ENCODE results near the gene TEX22.

Gene TEX22

DNA sequence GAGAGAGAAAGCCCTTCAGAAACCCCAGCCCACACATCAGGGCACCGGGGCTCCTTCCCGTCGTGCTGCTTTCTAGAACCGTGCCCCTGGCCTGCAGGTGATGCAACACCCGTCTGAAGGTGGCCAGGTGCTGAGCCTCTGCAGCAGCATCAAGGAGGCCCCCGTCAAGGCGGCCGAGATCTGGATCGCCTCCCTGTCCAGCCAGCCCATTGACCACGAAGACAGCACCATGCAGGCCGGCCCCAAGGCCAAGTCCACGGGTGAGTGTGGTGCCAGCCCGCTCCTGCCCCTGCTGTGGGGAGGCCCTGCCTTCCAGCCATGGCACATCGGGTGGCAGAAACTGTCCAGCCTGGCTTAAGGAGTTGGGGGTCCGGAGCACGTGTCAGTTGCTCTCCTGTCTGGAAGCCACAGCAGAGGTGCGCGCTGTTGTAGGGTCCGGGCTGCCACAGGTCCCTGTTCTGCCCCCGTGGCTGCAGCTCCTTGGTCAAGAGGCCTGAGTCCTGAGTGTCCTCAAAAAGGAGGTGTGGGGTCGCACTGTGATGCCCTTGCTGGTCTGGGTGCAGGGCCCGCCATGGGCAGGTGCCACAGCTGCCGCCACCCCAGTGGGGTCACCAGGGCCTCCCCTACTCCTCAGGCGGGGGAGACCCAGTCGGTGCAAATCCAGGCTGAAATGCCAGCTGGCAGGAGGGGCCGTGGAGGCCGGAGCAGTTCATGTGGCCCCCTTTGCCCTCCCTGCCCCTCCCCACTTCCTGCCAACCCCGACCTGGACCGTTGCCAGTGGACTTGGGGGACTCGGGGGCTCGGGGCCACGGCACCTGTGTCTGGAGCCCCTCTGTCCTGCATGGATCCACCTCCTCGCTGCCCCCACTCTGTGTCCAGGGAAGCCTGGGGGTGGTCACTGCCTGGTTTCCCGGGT lies 31.0 kb upstream of the TEX22 start:
- DNase-seq: no peak

DNA sequence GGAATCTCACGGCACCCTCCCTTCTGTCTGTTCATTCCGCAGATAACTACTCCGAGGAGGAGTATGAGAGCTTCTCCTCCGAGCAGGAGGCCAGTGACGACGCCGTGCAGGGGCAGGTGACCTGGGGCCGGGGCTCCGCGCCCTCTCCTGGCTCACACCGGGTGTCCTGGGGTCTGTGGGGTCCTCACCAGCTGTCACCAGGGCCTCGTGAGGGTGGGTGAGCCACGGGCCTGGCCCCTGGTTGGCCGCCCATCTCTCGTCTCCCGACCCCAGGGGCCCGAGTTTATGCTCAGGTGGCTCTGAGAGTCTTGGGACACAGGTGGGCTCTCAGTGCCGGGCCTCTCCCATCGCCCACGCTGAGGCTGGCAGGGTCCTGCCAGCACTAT lies 30.3 kb upstream of the TEX22 start:
- no peak for DNase-seq

- DNase-seq: no peak
These were observed 29.9 kb upstream of the TEX22 start for GRCh38 chr14:105368426-105368825.

DNA sequence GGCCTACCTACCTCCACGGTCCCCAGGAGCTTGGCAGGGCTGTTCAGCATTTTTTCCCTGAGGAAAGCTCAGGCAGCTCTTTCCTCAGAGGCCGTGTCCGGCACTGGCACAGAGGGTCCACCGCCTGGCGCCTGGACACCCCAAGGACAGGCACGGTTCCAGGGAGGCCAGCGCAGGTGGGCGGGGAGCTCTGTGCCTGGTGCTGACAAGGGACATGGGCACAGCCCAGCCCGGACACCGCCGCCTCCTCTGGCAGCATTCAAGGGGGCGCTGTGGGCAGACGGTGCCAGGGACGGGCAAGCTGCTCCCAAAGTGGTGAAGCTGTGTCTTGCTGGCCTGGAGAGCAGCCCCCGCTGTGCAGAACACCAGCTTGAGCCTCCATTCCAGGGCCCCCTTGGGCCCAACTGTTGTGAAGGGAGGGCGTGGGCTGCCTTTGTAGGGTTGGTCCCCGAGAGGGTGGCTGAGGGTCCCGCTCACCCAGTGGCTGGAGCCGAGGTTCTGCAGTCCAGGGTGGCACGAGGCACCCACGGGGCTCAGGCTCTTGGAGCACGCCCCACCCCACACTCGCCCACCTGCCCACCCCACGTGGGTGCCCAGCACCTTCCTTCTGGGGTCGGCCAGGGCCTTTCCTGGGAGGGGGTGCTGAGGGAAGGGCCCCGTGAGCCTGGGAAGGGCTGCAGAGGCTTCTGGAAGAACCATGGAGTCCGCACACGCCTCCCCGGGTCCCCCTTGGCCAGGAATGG lies 29.3 kb upstream of the TEX22 start:
- DNase-seq: no peak

DNA sequence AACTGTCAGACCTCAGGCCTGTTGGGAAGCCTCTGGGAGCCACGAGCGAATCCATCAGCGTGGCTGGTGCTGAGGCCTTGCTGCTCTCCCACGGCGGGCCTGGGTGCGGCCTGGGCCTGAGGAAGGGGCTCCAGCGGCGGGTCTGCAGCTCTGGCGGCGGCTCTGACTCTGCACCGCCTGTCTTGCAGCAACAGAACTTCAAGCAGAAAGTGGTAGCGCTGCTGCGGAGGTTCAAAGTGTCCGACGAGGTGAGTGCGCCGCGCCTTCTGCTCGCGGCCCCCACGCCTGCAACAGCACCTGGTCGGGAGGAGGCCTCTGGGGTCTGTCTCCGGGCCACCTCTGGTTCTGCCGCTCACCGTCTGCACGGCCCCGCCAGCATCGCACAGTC lies 28.7 kb upstream of the TEX22 start:
- no peak for DNase-seq

- no peak for DNase-seq
These were observed 23.9 kb upstream of the TEX22 start for GRCh38 chr14:105374389-105374788.

- DNase-seq: no peak
These were observed 22.7 kb upstream of the TEX22 start for GRCh38 chr14:105375635-105376057.

DNA sequence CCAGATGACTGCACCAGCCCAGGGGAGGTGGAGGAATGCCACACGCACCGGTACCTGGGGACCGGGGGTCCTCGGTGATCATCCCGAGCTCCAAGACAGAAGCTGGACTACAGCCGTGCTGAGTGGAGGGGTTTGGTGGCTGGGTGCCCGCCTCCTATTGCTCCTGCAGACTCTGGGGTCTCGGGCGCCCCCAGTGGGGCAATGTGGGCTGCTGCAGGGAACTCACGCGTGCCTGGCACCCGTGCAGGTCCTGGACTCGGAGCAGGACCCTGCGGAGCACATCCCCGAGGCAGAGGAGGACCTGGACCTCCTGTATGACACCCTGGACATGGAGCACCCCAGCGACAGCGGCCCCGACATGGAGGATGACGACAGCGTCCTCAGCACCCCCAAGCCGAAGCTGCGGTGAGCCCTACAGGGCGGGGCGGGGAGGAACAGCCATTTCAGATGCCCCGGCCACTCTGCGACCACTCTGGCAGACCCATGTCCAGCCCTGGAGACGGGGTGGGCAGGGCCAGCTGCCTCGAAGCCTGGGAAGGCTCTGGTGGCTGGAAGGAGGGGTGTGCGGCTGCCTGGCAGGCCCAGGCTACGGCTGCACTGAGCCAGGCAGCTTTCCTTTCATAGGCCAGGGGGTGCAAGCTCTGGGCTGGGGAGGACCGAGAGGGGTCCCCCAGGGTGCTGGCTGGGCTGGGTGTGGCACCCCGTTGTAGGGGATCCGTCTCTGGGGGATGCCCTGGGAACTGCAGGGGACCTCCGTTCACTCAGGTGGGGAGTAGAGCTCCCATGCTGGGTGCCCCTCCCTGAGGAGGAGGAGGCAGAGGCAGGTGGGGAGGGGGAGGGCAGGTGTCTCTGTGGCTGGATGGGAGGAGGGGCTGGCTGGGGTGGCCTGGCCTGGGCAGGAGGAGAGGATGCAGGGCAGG lies 21.6 kb upstream of the TEX22 start:
- no peak for DNase-seq

GRCh38 chr14:105377555-105378182 lies 20.7 kb upstream of the TEX22 start:
- no peak for DNase-seq

GRCh38 chr14:105378199-105378598 lies 20.1 kb upstream of the TEX22 start:
- DNase-seq: no peak

GRCh38 chr14:105378873-105379685 lies 19.3 kb upstream of the TEX22 start:
- no peak for DNase-seq

GRCh38 chr14:105379946-105380345 lies 18.4 kb upstream of the TEX22 start:
- no peak for DNase-seq

DNA sequence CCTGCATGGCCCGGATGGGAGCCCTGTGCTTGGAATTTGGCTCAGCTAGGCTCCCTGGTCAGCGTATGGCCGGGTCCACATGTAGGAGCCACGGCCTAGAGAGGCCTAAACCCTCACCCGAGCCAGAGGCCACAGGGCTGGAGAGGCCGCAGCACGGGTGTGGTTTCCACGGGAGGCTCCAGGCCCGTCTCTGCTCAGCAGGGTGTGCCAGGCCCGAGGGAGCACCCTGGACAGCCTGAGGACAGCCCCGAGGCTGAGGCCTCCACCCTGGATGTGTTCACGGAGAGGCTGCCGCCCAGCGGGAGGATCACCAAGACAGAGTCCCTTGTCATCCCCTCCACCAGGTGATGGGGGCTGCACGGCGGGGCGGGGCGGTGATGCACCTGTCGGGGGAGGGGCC lies 17.6 kb upstream of the TEX22 start:
- DNase-seq: no peak

GRCh38 chr14:105381446-105382342 lies 16.6 kb upstream of the TEX22 start:
- DNase-seq: no peak

- DNase-seq: no peak
These were observed 15.8 kb upstream of the TEX22 start for GRCh38 chr14:105382343-105383082.

DNA sequence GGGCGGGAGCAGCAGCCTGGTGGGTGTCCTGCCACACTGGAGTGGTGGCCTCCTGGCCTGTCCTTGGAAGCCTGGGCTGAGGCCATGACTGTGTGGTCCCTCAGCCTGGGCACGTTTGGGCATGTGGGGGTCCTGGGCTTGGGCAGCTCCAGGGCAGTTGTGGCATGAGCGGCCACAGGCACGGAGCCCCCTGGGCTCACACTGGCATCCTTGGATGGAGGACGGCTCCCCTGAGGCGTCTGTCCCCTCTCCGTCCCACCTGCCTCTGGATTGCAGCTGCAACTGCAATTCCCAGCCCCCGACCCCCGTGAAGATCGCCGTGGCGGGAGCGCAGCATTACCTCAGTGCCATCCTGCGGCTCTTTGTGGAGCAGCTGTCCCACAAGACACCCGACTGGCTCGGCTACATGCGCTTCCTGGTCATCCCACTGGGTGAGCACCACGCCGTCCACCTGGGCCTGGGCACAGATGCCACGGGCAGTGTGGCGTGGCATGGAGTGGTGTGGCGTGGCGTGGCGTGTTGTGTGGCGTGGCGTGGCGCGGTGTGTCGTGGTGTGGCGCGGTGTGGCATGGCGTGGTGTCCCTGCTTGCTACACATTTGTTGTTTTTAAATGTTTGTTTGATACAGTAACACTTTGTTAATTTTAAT lies 15.1 kb upstream of the TEX22 start:
- DNase-seq: no peak

DNA sequence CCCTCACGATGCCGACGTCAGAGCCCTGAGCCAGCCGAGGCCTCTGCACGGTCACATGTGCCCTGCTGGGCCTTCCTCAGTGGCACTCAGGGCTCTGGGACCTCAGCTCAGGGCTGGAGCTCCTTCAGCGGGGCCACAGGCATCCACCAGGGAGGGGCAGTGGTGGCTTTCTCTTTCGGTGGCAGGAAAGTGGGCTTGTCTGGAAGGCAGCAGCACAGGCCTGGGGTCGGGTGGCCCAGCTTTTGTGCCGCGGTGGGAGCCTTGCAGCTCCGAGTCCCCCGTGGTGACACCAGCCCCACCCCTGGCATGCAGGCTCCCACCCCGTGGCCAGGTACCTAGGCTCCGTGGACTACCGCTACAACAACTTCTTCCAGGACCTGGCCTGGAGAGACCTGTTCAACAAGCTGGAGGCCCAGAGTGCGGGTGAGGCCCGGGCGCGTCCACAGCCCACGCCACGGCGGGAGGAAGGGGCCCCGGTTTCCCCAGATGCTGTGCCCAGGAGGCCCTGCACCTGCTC lies 14.2 kb upstream of the TEX22 start:
- no peak for DNase-seq

DNA sequence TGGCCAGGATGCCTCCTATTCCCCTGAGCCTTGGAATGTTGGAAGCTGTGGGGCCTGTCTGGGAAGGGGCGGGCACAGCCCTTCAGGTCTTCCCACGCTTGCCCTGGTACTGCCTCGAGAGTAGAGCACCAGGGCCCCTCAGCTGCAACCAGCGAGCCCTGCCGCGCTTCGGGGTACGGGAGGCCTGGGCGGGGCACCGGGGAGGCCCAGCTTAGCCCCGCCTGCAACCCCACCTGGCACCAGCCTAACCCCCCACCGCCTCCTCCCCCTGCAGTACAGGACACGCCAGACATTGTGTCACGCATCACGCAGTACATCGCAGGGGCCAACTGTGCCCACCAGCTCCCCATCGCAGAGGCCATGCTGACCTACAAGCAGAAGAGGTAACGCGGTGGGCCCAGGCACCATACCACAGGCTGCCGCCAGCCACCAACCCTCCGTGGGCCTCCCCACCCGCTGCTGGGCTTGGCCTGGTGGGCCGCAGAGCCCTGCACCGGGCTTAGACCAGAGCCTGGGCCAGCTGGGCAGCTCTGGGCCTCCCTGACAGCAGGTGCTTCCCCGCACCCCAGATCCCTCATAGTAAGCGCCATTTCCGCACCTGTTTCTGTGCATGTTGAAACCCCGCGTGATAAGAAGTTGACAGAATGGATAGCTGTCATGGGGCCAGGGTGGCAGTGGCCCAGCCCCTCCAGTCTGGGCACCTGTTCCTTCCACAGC lies 13.6 kb upstream of the TEX22 start:
- no peak for DNase-seq

DNA sequence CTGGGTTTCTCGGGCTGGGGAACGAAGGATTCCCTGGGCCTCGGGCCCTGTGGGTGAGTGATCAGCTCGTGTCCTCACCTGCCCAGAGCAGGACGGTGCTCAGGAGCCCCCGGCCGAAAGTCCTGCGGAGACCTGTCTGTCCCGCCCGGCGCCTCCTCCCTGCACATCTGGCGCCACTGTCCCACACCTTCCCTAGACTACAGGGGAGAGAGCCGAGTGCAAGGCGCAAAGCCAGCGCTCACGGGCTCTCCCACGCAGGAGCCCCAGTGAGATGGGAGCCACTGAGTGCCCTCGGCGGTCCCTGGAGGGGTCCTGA lies 13.1 kb upstream of the TEX22 start:
- no peak for DNase-seq

Data from activated effector memory CD4-positive, alpha-beta T cell treated with Interleukin-2 at 50 U/mL for 16 hours (primary cell).